ENCODE data around the gene C9orf50.

C9orf50 gene

GRCh38 chr9:129602598-129603415 is 18.1 kb downstream of the C9orf50 start:
- no peaks in the 10 kb centered on the region for H3K36me3 ChIP-seq (replicated peaks in 1 of 2; ENCODE audit: control insufficient read depth in 2 of 2, insufficient read depth in 2 of 2, low read length in 2 of 2)
- H3K23ac ChIP-seq (ENCODE audit: low read depth, low read length, poor library complexity) = no peak overlapping the region
- peak overlapping the region; percentile 28 for H2AFZ ChIP-seq (ENCODE audit: low read length)
- no peak overlapping the region for H3K27ac ChIP-seq (replicated peaks; ENCODE audit: low read length)
- no peak overlapping the region for H3K14ac ChIP-seq (ENCODE audit: low read length)
- no peaks in the 10 kb centered on the region for H3K27me3 ChIP-seq (ENCODE audit: control insufficient read depth in 3 of 3, insufficient read depth in 3 of 3, low read depth in 1 of 3, low read length in 3 of 3)
- H2BK5ac ChIP-seq (ENCODE audit: low read length) = no peak overlapping the region
- no peak overlapping the region for H4K91ac ChIP-seq (ENCODE audit: low read depth, low read length, poor library complexity)
- no peak for DNase-seq (ENCODE audit: low spot score)
- H3K18ac ChIP-seq (ENCODE audit: low read length) = peak overlapping the region; percentile 9
- WGBS, 2 donors (ENCODE audit: extremely low coverage in 2 of 2, insufficient read length in 2 of 2, insufficient replicate concordance in 1 of 2) = no CpG with 5 or more reads among the region's 10 CpGs
- H3K79me1 ChIP-seq (ENCODE audit: low read depth, low read length) = no peaks in the 10 kb centered on the region
- H2BK15ac ChIP-seq (ENCODE audit: low read length) = peak overlapping the region; percentile 2
- H2BK120ac ChIP-seq (ENCODE audit: low read depth, low read length) = no peak overlapping the region
- H3K4me3 ChIP-seq (ENCODE audit: low read length in 2 of 2) = peak overlapping the region in 1 of 2 donors; percentile 7
- no peak overlapping the region for H4K8ac ChIP-seq (ENCODE audit: low read depth, low read length)
- H3K4ac ChIP-seq (ENCODE audit: low read length) = no peak overlapping the region
- H3K9ac ChIP-seq (ENCODE audit: low read depth, low read length, poor library complexity) = peak overlapping the region; percentile 46
- peak overlapping the region; percentile 16 for H2AK5ac ChIP-seq (ENCODE audit: low read depth, low read length)
- peaks cover 20 to 43% of the 10 kb centered on the region in 2 donors for H3K4me1 ChIP-seq (ENCODE audit: control insufficient read depth in 2 of 2, insufficient read depth in 1 of 2, low read depth in 1 of 2, low read length in 2 of 2)
- H3K9me3 ChIP-seq (replicated peaks in 1 of 2; ENCODE audit: control insufficient read depth in 2 of 2, insufficient read depth in 1 of 2, low read depth in 1 of 2, low read length in 2 of 2) = no peaks in the 10 kb centered on the region
- H2BK12ac ChIP-seq (ENCODE audit: low read length) = no peak overlapping the region
- no peak overlapping the region for H3K4me2 ChIP-seq (ENCODE audit: insufficient read depth, low read length, poor library complexity, severe bottlenecking)

- Histone ChIP-seq H3K18ac (ENCODE audit: low read length) (no peak overlapping the region), H2BK5ac (ENCODE audit: low read length) (peak overlapping the region; percentile 21), H3K36me3 (replicated peaks in 1 of 2; ENCODE audit: control insufficient read depth in 2 of 2, insufficient read depth in 2 of 2, low read length in 2 of 2) (no peaks in the 10 kb centered on the region), H4K8ac (ENCODE audit: low read depth, low read length) (no peak overlapping the region), H2AFZ (ENCODE audit: low read length) (no peak overlapping the region), H3K79me1 (ENCODE audit: low read depth, low read length) (no peaks in the 10 kb centered on the region), H3K27me3 (ENCODE audit: control insufficient read depth in 3 of 3, insufficient read depth in 3 of 3, low read depth in 1 of 3, low read length in 3 of 3) (no peaks in the 10 kb centered on the region), H2BK12ac (ENCODE audit: low read length) (peak overlapping the region; percentile 12), H3K9me3 (replicated peaks in 1 of 2; ENCODE audit: control insufficient read depth in 2 of 2, insufficient read depth in 1 of 2, low read depth in 1 of 2, low read length in 2 of 2) (no peaks in the 10 kb centered on the region), H3K14ac (ENCODE audit: low read length) (no peak overlapping the region), H3K4me3 (ENCODE audit: low read length in 2 of 2) (no peak overlapping the region), H3K27ac (replicated peaks; ENCODE audit: low read length) (no peak overlapping the region), H2AK5ac (ENCODE audit: low read depth, low read length) (no peak overlapping the region), H3K4ac (ENCODE audit: low read length) (no peak overlapping the region), H2BK15ac (ENCODE audit: low read length) (peak overlapping the region; percentile 29), H3K4me1 (ENCODE audit: control insufficient read depth in 2 of 2, insufficient read depth in 1 of 2, low read depth in 1 of 2, low read length in 2 of 2) (peaks cover 22 to 39% of the 10 kb centered on the region in 2 donors), H4K91ac (ENCODE audit: low read depth, low read length, poor library complexity) (no peak overlapping the region), H2BK120ac (ENCODE audit: low read depth, low read length) (no peak overlapping the region), H3K4me2 (ENCODE audit: insufficient read depth, low read length, poor library complexity, severe bottlenecking) (no peak overlapping the region), H3K9ac (ENCODE audit: low read depth, low read length, poor library complexity) (no peak overlapping the region), H3K23ac (ENCODE audit: low read depth, low read length, poor library complexity) (no peak overlapping the region)
- DNase-seq (ENCODE audit: low spot score) = no peak
- WGBS, 2 donors (ENCODE audit: extremely low coverage in 2 of 2, insufficient read length in 2 of 2, insufficient replicate concordance in 1 of 2) = no CpG with 5 or more reads among the region's 9 CpGs
Observed at GRCh38 chr9:129601082-129601674, 19.7 kb downstream of the C9orf50 start.

GRCh38 chr9:129598089-129598596 is 22.8 kb downstream of the C9orf50 start:
- no peaks in the 10 kb centered on the region for H3K36me3 ChIP-seq (replicated peaks in 1 of 2; ENCODE audit: control insufficient read depth in 2 of 2, insufficient read depth in 2 of 2, low read length in 2 of 2)
- no peak overlapping the region for H4K8ac ChIP-seq (ENCODE audit: low read depth, low read length)
- H3K4me3 ChIP-seq (ENCODE audit: low read length in 2 of 2) = peak overlapping the region; percentile 60 to 72
- WGBS, 2 donors (ENCODE audit: extremely low coverage in 2 of 2, insufficient read length in 2 of 2, insufficient replicate concordance in 1 of 2) = no CpG with 5 or more reads among the region's 14 CpGs
- H3K14ac ChIP-seq (ENCODE audit: low read length) = no peak overlapping the region
- H3K9me3 ChIP-seq (replicated peaks in 1 of 2; ENCODE audit: control insufficient read depth in 2 of 2, insufficient read depth in 1 of 2, low read depth in 1 of 2, low read length in 2 of 2) = no peaks in the 10 kb centered on the region
- H3K23ac ChIP-seq (ENCODE audit: low read depth, low read length, poor library complexity) = peak overlapping the region; percentile 81
- no peak overlapping the region for H3K27ac ChIP-seq (replicated peaks; ENCODE audit: low read length)
- H2BK5ac ChIP-seq (ENCODE audit: low read length) = peak overlapping the region; percentile 91
- H3K79me1 ChIP-seq (ENCODE audit: low read depth, low read length) = no peaks in the 10 kb centered on the region
- H2BK15ac ChIP-seq (ENCODE audit: low read length) = peak overlapping the region; percentile 2
- H2AK5ac ChIP-seq (ENCODE audit: low read depth, low read length) = peak overlapping the region; percentile 99
- peak overlapping the region; percentile 40 for H4K91ac ChIP-seq (ENCODE audit: low read depth, low read length, poor library complexity)
- no peak overlapping the region for H2AFZ ChIP-seq (ENCODE audit: low read length)
- peak overlapping the region; percentile 16 for H2BK12ac ChIP-seq (ENCODE audit: low read length)
- H3K4me1 ChIP-seq (ENCODE audit: control insufficient read depth in 2 of 2, insufficient read depth in 1 of 2, low read depth in 1 of 2, low read length in 2 of 2) = peaks cover 28% of the 10 kb centered on the region in 2 donors
- H3K27me3 ChIP-seq (ENCODE audit: control insufficient read depth in 3 of 3, insufficient read depth in 3 of 3, low read depth in 1 of 3, low read length in 3 of 3) = no peaks in the 10 kb centered on the region
- peak overlapping the region; percentile 95 for H3K18ac ChIP-seq (ENCODE audit: low read length)
- H3K4ac ChIP-seq (ENCODE audit: low read length) = no peak overlapping the region
- DNase-seq (ENCODE audit: low spot score) = no peak
- H3K4me2 ChIP-seq (ENCODE audit: insufficient read depth, low read length, poor library complexity, severe bottlenecking) = no peak overlapping the region
- H2BK120ac ChIP-seq (ENCODE audit: low read depth, low read length) = peak overlapping the region; percentile 95
- H3K9ac ChIP-seq (ENCODE audit: low read depth, low read length, poor library complexity) = peak overlapping the region; percentile 88
